ENCODE data around the gene PTPRCAP. TPM values are rescaled to one million over a fixed set of nuclear protein-coding genes. Genes with fewer than 3 reads are reported as not detected.

PTPRCAP gene
- 0.23 to 0.34 TPM (median 0.28 TPM) in 5 replicates for total RNA-seq (2022; extraction: Qiagen RNA extraction)

GRCh38 chr11:67437082-67437808, at the start of gene PTPRCAP:
TSS of gene PTPRCAP (minus strand) at chr11:67437682. CDS start at chr11:67437619, 63 bp downstream.

GRCh38 chr11:67482827-67483798, 45.6 kb upstream of the PTPRCAP start, which contains the start of gene AIP:
TSS of gene AIP (plus strand) at chr11:67483026. CDS start at chr11:67483159, 133 bp downstream.

GRCh38 chr11:67468759-67469507, 31.5 kb upstream of the PTPRCAP start, which contains the start of gene TMEM134:
TSS of gene TMEM134 (minus strand) at chr11:67469251. CDS start at chr11:67469192, 59 bp downstream.

GRCh38 chr11:67455054-67455453, 17.6 kb upstream of the PTPRCAP start, which contains the start of gene CABP4:
TSS of gene CABP4 (plus strand) at chr11:67455354. CDS start at chr11:67455424, 70 bp downstream.

GRCh38 chr11:67452141-67452952, 14.9 kb upstream of the PTPRCAP start, which contains the start of gene GPR152:
TSS of gene GPR152 (minus strand) at chr11:67452729. CDS start at chr11:67452724, 5 bp downstream.

GRCh38 chr11:67428052-67429001, 9.2 kb downstream of the PTPRCAP start, which contains the start of gene RPS6KB2:
TSS of gene RPS6KB2 (plus strand) at chr11:67428494. CDS start at chr11:67428546, 52 bp downstream.

GRCh38 chr11:67415501-67416304, 21.8 kb downstream of the PTPRCAP start, which contains the start of gene CARNS1:
TSS of gene CARNS1 (plus strand) at chr11:67415678. CDS start at chr11:67416200, 522 bp downstream.

GRCh38 chr11:67401495-67402191, 35.8 kb downstream of the PTPRCAP start, which contains the start of gene PPP1CA:
TSS of gene PPP1CA (minus strand) at chr11:67401858. CDS start at chr11:67401782, 76 bp downstream.

GRCh38 chr11:67391304-67392182, 45.9 kb downstream of the PTPRCAP start, which contains the start of gene RAD9A:
TSS of gene RAD9A (plus strand) at chr11:67391986. CDS start at chr11:67392045, 59 bp downstream.

Other genes starting within 250 kb of the PTPRCAP start
- gene GRK2, start 171.2 kb downstream of the PTPRCAP start, total RNA-seq (2022; extraction: Qiagen RNA extraction), result 26.1 to 38.8 TPM (median 34.1 TPM) in 5 replicates
- 17.2 to 26.9 TPM (median 24.5 TPM) in 5 replicates for gene ANKRD13D, start 148.4 kb downstream of the PTPRCAP start, total RNA-seq (2022; extraction: Qiagen RNA extraction)
- 15.1 to 24.6 TPM (median 22.9 TPM) in 5 replicates for gene SSH3, start 134.2 kb downstream of the PTPRCAP start, total RNA-seq (2022; extraction: Qiagen RNA extraction)
- 182 to 236 TPM (median 217 TPM) in 5 replicates for gene POLD4, start 84.1 kb downstream of the PTPRCAP start, total RNA-seq (2022; extraction: Qiagen RNA extraction)
- gene CLCF1, start 64.1 kb downstream of the PTPRCAP start, total RNA-seq (2022; extraction: Qiagen RNA extraction), result 31.3 to 37.6 TPM (median 34.8 TPM) in 5 replicates
- 20.0 to 29.1 TPM (median 28.0 TPM) in 5 replicates for gene RAD9A, start 45.7 kb downstream of the PTPRCAP start, total RNA-seq (2022; extraction: Qiagen RNA extraction)
- gene PPP1CA, start 35.8 kb downstream of the PTPRCAP start, total RNA-seq (2022; extraction: Qiagen RNA extraction), result 277 to 291 TPM (median 280 TPM) in 5 replicates
- gene TBC1D10C, start 33.6 kb downstream of the PTPRCAP start, total RNA-seq (2022; extraction: Qiagen RNA extraction), result 0.07 to 0.17 TPM (median 0.10 TPM) in 4 of 5 replicates, not detected in the other
- gene CARNS1, start 22.0 kb downstream of the PTPRCAP start, total RNA-seq (2022; extraction: Qiagen RNA extraction), result 0.12 to 0.21 TPM (median 0.13 TPM) in 5 replicates
- gene RPS6KB2, start 9.2 kb downstream of the PTPRCAP start, total RNA-seq (2022; extraction: Qiagen RNA extraction), result 41.7 to 51.2 TPM (median 49.8 TPM) in 5 replicates
- 56.1 to 66.9 TPM (median 61.3 TPM) in 5 replicates for gene CORO1B, start 5.8 kb upstream of the PTPRCAP start, total RNA-seq (2022; extraction: Qiagen RNA extraction)
- 0.03 to 0.08 TPM in 2 of 5 replicates, not detected in the others for gene GPR152, start 15.0 kb upstream of the PTPRCAP start, total RNA-seq (2022; extraction: Qiagen RNA extraction)
- gene CABP4, start 17.7 kb upstream of the PTPRCAP start, total RNA-seq (2022; extraction: Qiagen RNA extraction), result not detected in 5 replicates
- 53.4 to 68.0 TPM (median 64.3 TPM) in 5 replicates for gene TMEM134, start 31.6 kb upstream of the PTPRCAP start, total RNA-seq (2022; extraction: Qiagen RNA extraction)
- gene AIP, start 45.3 kb upstream of the PTPRCAP start, total RNA-seq (2022; extraction: Qiagen RNA extraction), result 42.0 to 49.2 TPM (median 45.5 TPM) in 5 replicates
- gene PITPNM1, start 67.7 kb upstream of the PTPRCAP start, total RNA-seq (2022; extraction: Qiagen RNA extraction), result 28.9 to 42.9 TPM (median 37.8 TPM) in 5 replicates
- 58.0 to 88.8 TPM (median 86.2 TPM) in 5 replicates for gene CDK2AP2, start 70.5 kb upstream of the PTPRCAP start, total RNA-seq (2022; extraction: Qiagen RNA extraction)
- not detected in 5 replicates for gene CABP2, start 85.8 kb upstream of the PTPRCAP start, total RNA-seq (2022; extraction: Qiagen RNA extraction)
- 1,419 to 1,819 TPM (median 1,677 TPM) in 5 replicates for gene GSTP1, start 146.1 kb upstream of the PTPRCAP start, total RNA-seq (2022; extraction: Qiagen RNA extraction)
- 135 to 153 TPM (median 148 TPM) in 5 replicates for gene NDUFV1, start 169.3 kb upstream of the PTPRCAP start, total RNA-seq (2022; extraction: Qiagen RNA extraction)
- gene NUDT8, start 192.3 kb upstream of the PTPRCAP start, total RNA-seq (2022; extraction: Qiagen RNA extraction), result 7.3 to 15.3 TPM (median 14.6 TPM) in 5 replicates
- gene TBX10, start 202.1 kb upstream of the PTPRCAP start, total RNA-seq (2022; extraction: Qiagen RNA extraction), result not detected in 5 replicates
- 0.93 to 1.6 TPM (median 1.4 TPM) in 5 replicates for gene ACY3, start 213.0 kb upstream of the PTPRCAP start, total RNA-seq (2022; extraction: Qiagen RNA extraction)
- not detected in 5 replicates for gene ALDH3B2, start 236.9 kb upstream of the PTPRCAP start, total RNA-seq (2022; extraction: Qiagen RNA extraction)